Upper lobe of right lung (tissue), 1 donor: ENCODE results near the gene COL6A5. TPM values are rescaled to one million over a fixed set of nuclear protein-coding genes. Genes with fewer than 3 reads are reported as not detected.
"Not testable (repeated sequence)": the region's sequence is repeated elsewhere in the genome, so short reads cannot be mapped to it uniquely, and the experiment has no call there.

ENCODE experiments used
- ATAC-seq: fragments of 200-7000 bp; cut with Tn5 transposase; one replicate; pipeline ENCODE4 v1.9.1; 2020; ENCODE audit warnings: mild to moderate bottlenecking, moderate library complexity
- DNase-seq: peaks from one replicate; pipeline ENCODE4 v3.0.0-alpha.2; 2020
- H3K27ac ChIP-seq: fragments of 200-600 bp; one replicate; pipeline ENCODE4 v1.8.0; 2022
- H3K27me3 ChIP-seq: fragments of 200-600 bp; one replicate; pipeline ENCODE4 v1.8.0; 2022; ENCODE audit warnings: mild to moderate bottlenecking
- H3K36me3 ChIP-seq: fragments of 200-600 bp; one replicate; pipeline ENCODE4 v1.8.0; 2022
- H3K4me1 ChIP-seq: fragments of 200-600 bp; one replicate; pipeline ENCODE4 v1.8.0; 2022
- H3K4me3 ChIP-seq: fragments of 200-600 bp; one replicate; pipeline ENCODE4 v1.8.0; 2022; ENCODE audit warnings: mild to moderate bottlenecking
- H3K9me3 ChIP-seq: fragments of 200-600 bp; one replicate; pipeline ENCODE4 v1.8.0; 2022
- intact Hi-C: fragments of 100-400 bp; cut with DNase I; formaldehyde crosslinking; loops from one replicate; pipeline ENCODE4 v1.11.0; 2022
- total RNA-seq: library from RNA; stranded (reverse); fragmentation: NEBNext Ultra II Directional; extraction: Animal tissue kit (Norgen Biotek cat#: 25700); gene quantifications from one replicate; pipeline ENCODE4 v1.2.1, GENCODE V29; 2021
- TF ChIP-seq, protein P1 (sequence below): fragments of 200-600 bp; IDR thresholded peaks from one replicate; pipeline ENCODE4 v1.8.0; 2022; ENCODE audit warnings: antibody characterized with exemption
- donor health status: DM: no; HTN: yes; CAD: no; lungs with severe emphysema.

COL6A5 gene
- total RNA-seq, 1 donor from 2014 or later: 6.3 TPM

DNA sequence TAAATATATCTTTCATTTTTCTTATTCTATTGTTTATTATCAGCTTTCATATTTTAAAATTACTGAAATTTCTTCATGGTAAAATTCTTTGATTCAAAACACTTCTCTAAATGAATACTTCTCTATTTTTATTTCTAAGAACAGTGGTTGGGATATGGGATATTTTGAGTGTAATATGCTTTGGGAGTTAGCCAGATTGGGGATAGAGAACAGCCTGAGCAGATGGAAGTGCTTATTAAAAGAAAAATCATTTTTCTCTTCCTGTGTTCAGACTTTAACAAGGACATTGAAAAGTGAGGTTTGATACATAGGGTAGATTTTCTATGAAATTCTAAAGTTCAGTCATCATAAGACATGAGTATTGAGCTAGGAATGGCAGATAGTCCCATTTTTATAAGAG lies 84.8 kb downstream of the COL6A5 start:
- no peak overlapping the region for H3K4me3 ChIP-seq
- H3K27ac ChIP-seq: no peak overlapping the region
- TF ChIP-seq, protein P1, sequence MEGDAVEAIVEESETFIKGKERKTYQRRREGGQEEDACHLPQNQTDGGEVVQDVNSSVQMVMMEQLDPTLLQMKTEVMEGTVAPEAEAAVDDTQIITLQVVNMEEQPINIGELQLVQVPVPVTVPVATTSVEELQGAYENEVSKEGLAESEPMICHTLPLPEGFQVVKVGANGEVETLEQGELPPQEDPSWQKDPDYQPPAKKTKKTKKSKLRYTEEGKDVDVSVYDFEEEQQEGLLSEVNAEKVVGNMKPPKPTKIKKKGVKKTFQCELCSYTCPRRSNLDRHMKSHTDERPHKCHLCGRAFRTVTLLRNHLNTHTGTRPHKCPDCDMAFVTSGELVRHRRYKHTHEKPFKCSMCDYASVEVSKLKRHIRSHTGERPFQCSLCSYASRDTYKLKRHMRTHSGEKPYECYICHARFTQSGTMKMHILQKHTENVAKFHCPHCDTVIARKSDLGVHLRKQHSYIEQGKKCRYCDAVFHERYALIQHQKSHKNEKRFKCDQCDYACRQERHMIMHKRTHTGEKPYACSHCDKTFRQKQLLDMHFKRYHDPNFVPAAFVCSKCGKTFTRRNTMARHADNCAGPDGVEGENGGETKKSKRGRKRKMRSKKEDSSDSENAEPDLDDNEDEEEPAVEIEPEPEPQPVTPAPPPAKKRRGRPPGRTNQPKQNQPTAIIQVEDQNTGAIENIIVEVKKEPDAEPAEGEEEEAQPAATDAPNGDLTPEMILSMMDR: no peak
- DNase-seq (no peak), ATAC-seq (no peak)
- H3K9me3 ChIP-seq: no peaks in the 10 kb centered on the region
- H3K36me3 ChIP-seq: no peaks in the 10 kb centered on the region
- H3K27me3 ChIP-seq: no peaks in the 10 kb centered on the region
- intact Hi-C loops: no loop called here
- no peaks in the 10 kb centered on the region for H3K4me1 ChIP-seq

DNA sequence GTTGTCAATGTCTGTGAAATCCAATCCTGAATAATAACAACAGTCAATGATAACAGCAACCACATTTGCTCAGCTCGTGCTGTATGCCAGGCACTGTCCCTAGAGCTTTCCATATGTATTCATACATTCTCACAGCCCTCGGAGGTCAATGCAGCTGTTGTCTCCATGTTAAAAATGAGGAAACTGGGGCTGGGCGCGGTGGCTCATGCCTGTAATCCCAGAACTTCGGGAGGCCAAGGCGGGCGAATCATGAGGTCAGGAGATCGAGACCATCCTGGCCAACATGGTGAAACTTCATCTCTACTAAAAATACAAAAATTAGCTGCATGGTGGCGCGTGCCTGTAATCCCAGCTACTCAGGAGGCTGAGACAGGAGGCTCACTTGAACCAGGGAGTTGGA lies 86.6 kb downstream of the COL6A5 start:
- intact Hi-C loops, H3K4me3 ChIP-seq, ATAC-seq, H3K27me3 ChIP-seq, H3K9me3 ChIP-seq, H3K4me1 ChIP-seq, H3K36me3 ChIP-seq, DNase-seq, H3K27ac ChIP-seq: not testable (repeated sequence)

DNA sequence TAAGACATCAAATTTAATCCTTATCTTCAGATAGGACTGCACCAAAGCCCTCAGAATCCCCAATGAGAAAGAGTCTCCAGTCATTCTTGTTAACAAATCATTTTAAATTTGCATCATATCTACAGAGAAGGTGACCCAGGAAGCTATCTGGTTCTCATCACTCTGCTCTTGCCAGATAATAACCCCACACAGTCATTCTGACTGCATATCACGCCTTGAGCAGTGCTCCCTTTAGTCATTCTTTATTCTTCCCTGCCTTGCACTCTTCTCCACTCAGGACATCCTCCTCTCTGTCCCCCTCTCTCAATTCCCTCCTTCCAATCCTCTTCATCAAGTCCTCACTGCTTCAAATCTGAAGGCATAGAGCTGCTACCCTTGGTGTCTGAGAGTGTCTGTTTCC lies 87.8 kb downstream of the COL6A5 start:
- ATAC-seq (no peak), DNase-seq (no peak)
- TF ChIP-seq, protein P1: no peak
- intact Hi-C loops: no loop called here
- H3K4me1 ChIP-seq: no peaks in the 10 kb centered on the region
- H3K27me3 ChIP-seq: no peaks in the 10 kb centered on the region
- H3K36me3 ChIP-seq: no peaks in the 10 kb centered on the region
- no peak overlapping the region for H3K27ac ChIP-seq
- no peak overlapping the region for H3K4me3 ChIP-seq
- H3K9me3 ChIP-seq: no peaks in the 10 kb centered on the region

DNA sequence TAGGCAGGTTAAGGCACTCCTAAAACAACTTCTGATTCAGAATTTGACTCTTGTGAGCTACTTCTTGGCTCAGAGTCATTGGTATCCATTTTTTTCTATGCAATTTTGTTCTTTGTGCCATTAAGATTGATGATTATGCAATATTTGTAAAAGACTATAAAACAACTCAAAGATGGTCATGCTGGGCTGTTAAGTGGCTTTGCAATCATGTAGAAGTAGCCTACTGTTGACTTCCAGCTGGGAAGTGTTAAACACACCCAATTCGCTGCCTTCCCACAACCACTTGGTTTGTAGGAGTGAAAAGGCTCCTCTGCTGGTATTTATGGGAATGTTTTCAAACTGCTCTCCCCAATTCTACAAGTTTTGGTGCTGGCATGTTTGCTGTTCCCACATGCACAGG lies 96.8 kb downstream of the COL6A5 start:
- Histone ChIP-seq H3K27me3 (no peaks in the 10 kb centered on the region), H3K36me3 (no peaks in the 10 kb centered on the region), H3K4me3 (no peak overlapping the region), H3K27ac (no peak overlapping the region), H3K9me3 (no peaks in the 10 kb centered on the region), H3K4me1 (no peaks in the 10 kb centered on the region)
- DNase-seq (no peak), ATAC-seq (peak; percentile 85)
- intact Hi-C loops: no loop called here
- TF ChIP-seq, protein P1: no peak

DNA sequence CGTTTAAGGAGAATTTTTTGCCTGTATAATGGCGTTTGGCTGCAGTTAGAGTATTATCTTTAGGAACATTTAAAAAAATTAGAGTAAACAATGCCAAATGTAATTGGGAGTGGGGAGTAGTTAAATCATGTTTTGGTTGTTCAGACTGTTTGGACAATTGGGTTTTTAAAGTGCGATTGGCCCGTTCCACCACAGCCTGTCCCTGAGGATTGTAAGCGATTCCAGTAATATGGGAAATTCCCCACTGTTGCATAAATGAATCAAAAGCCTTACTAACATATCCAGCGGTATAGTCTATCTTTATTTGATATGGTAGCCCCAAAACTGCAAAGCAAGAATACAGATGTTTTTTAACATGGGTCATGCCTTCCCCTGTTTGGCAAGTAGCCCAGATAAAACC lies 101.4 kb downstream of the COL6A5 start:
- ATAC-seq, H3K4me1 ChIP-seq, H3K4me3 ChIP-seq, H3K27ac ChIP-seq, H3K27me3 ChIP-seq, intact Hi-C loops, DNase-seq, H3K36me3 ChIP-seq, H3K9me3 ChIP-seq: not testable (repeated sequence)

DNA sequence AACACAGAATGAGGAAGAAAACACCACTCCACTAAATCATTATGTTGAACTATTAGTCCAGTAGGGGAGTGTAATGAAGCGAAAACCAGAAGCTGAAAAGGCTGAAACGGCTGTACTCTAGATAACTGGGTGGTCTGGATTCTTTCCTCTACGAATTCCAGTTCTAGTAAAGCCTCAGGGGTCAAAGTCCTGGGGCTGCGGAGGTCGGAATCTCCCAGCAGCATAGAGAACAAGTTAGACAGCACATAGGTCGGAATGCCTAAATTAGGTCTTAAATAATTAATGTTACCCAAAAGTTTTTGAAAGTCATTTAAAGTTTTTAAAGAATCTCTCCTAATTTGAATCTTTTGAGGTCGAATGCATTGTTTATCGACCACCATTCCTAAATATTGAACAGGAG lies 102.7 kb downstream of the COL6A5 start:
- H3K27me3 ChIP-seq, H3K9me3 ChIP-seq, H3K36me3 ChIP-seq, H3K4me1 ChIP-seq, H3K27ac ChIP-seq, H3K4me3 ChIP-seq, ATAC-seq, intact Hi-C loops, DNase-seq: not testable (repeated sequence)

DNA sequence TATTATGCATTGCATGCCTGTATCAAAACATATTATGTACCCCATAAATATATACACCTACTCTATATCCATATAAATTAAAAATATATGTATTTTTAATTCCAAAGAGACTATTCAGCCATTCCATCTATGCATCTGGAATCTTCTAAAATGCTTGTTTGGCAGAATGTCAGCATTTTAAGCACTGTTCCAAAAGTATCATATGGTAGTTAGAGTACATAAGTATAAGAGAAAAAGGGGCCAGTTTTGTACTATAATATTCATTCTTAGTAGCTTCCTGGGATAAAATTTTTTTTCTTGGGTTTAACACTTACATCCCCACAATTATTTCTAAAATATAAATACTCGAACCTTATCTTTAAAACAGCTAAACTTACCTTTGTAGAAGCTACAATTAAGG lies 111.1 kb downstream of the COL6A5 start:
- Histone ChIP-seq H3K27ac (no peak overlapping the region), H3K36me3 (no peaks in the 10 kb centered on the region), H3K4me1 (no peaks in the 10 kb centered on the region), H3K9me3 (no peaks in the 10 kb centered on the region), H3K27me3 (no peaks in the 10 kb centered on the region), H3K4me3 (no peak overlapping the region)
- intact Hi-C loops: no loop called here
- ATAC-seq (no peak), DNase-seq (no peak)
- TF ChIP-seq, protein P1: no peak
